Erythroblast (primary cell): ENCODE measurements around the gene CPNE2.

Experiments used
- GATA1 ChIP-seq: IDR thresholded peaks from 2 replicates; pipeline ENCODE4 v1.6.1; 2011; ENCODE audit warnings: low read depth, mild to moderate bottlenecking, control low read depth, low read length, moderate library complexity
- POLR2A ChIP-seq: IDR thresholded peaks from 2 replicates; pipeline ENCODE4 v1.6.1; 2011; ENCODE audit warnings: mild to moderate bottlenecking, low read length

DNA sequence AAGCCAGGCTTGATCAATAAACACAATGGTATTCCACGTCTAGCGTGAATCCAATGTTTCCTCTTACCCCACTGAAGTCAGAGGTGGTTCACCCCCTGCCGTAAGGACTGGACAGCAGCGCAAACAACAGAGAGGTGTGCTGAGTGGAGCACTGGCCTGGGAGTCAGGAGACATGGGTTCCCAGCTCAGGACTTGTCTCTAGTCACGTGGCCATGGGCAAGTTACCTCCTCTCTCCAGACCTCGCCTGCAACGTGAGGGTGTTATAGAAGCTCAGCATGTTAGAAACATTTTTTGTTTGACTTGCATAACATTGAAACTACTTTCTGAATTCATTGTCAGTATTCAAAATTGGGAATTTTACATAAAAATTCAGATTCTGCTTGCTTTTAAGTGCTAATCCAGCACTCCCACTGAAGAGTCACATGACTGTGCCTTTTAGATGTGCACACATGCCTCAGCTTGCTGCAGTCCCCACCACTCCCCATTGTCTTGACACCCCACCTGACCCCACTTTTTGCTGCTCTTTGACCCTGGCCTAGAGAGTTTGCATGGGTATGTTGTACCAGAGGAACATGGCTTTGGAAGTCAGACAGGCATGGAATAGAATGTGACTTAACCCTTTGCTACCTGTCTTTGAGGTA lies 8.8 kb upstream of the CPNE2 start:
- TF ChIP-seq POLR2A (no peak), GATA1 (no peak)
